ENCODE measurements around the gene SLC6A11. TPM values are rescaled to one million over a fixed set of nuclear protein-coding genes. Genes with fewer than 3 reads are reported as not detected.

The SLC6A11 gene
- total RNA-seq, 1 experiment from 2014 or later: not detected

GRCh38 chr3:10836676-10837075 is 20.6 kb downstream of the SLC6A11 start:
- H3K27me3 Mint-ChIP-seq (ENCODE audit: insufficient read depth, unreplicated experiment): peaks cover 17% of the 10 kb centered on the region
- ChIA-PET CTCF (no interaction called here), POLR2A (no interaction called here)
- no peaks in the 10 kb centered on the region for H3K9me3 Mint-ChIP-seq (ENCODE audit: unreplicated experiment)
- no TSS peak for BruUV-seq (replicated peaks)
- H3K36me3 Mint-ChIP-seq (ENCODE audit: insufficient read depth, unreplicated experiment): no peaks in the 10 kb centered on the region
- no peaks in the 10 kb centered on the region for H3K4me1 ChIP-seq
- H3K4me3 Mint-ChIP-seq (ENCODE audit: unreplicated experiment): no peak overlapping the region
- no peaks in the 10 kb centered on the region for H3K27me3 ChIP-seq (replicated peaks; ENCODE audit: control insufficient read depth, insufficient read depth, low read length)
- no peaks in the 10 kb centered on the region for H3K4me1 Mint-ChIP-seq (ENCODE audit: low read depth, unreplicated experiment)
- intact Hi-C loops (cut with micrococcal nuclease; ENCODE audit: unreplicated experiment): no loop called here
- no peak overlapping the region for H3K27ac Mint-ChIP-seq (ENCODE audit: unreplicated experiment)
- DNase-seq: no peak
- no peak overlapping the region for H3K4me3 ChIP-seq (ENCODE audit: low read depth, low read length)
- TF ChIP-seq CTCF (IDR thresholded peaks at IDR 0.05; ENCODE audit: insufficient read depth in 1 of 2, low read depth in 1 of 2, low read length in 1 of 2, severe bottlenecking in 1 of 2, unreplicated experiment in 1 of 2): no peak
- no peaks in the 10 kb centered on the region for H3K36me3 ChIP-seq (ENCODE audit: control insufficient read depth, insufficient read depth, low read length)
- no peaks in the 10 kb centered on the region for H3K9me3 ChIP-seq

- BruUV-seq (replicated peaks): no TSS peak
- H3K27me3 Mint-ChIP-seq (ENCODE audit: insufficient read depth, unreplicated experiment): peaks cover 16% of the 10 kb centered on the region
- Histone ChIP-seq H3K27me3 (replicated peaks; ENCODE audit: control insufficient read depth, insufficient read depth, low read length) (no peaks in the 10 kb centered on the region), H3K4me3 (ENCODE audit: low read depth, low read length) (no peak overlapping the region), H3K9me3 (no peaks in the 10 kb centered on the region), H3K4me1 (no peaks in the 10 kb centered on the region), H3K36me3 (ENCODE audit: control insufficient read depth, insufficient read depth, low read length) (no peaks in the 10 kb centered on the region)
- no peak overlapping the region for H3K27ac Mint-ChIP-seq (ENCODE audit: unreplicated experiment)
- no peak for TF ChIP-seq CTCF (IDR thresholded peaks at IDR 0.05; ENCODE audit: insufficient read depth in 1 of 2, low read depth in 1 of 2, low read length in 1 of 2, severe bottlenecking in 1 of 2, unreplicated experiment in 1 of 2)
- DNase-seq: no peak
- no peak overlapping the region for H3K4me3 Mint-ChIP-seq (ENCODE audit: unreplicated experiment)
- POLR2A ChIA-PET: no interaction called here
- no peaks in the 10 kb centered on the region for H3K36me3 Mint-ChIP-seq (ENCODE audit: insufficient read depth, unreplicated experiment)
- no peaks in the 10 kb centered on the region for H3K9me3 Mint-ChIP-seq (ENCODE audit: unreplicated experiment)
- intact Hi-C loops (cut with micrococcal nuclease; ENCODE audit: unreplicated experiment): no loop called here
- H3K4me1 Mint-ChIP-seq (ENCODE audit: low read depth, unreplicated experiment): no peaks in the 10 kb centered on the region
- CTCF ChIA-PET: no interaction called here
These were observed 21.8 kb downstream of the SLC6A11 start for GRCh38 chr3:10837849-10838248.

- Mint-ChIP-seq H3K4me3 (ENCODE audit: unreplicated experiment) (no peak overlapping the region), H3K9me3 (ENCODE audit: unreplicated experiment) (no peaks in the 10 kb centered on the region), H3K27me3 (ENCODE audit: insufficient read depth, unreplicated experiment) (peaks cover 20% of the 10 kb centered on the region), H3K4me1 (ENCODE audit: low read depth, unreplicated experiment) (no peaks in the 10 kb centered on the region), H3K27ac (ENCODE audit: unreplicated experiment) (no peak overlapping the region), H3K36me3 (ENCODE audit: insufficient read depth, unreplicated experiment) (no peaks in the 10 kb centered on the region)
- DNase-seq: no peak
- no peak for TF ChIP-seq CTCF (IDR thresholded peaks at IDR 0.05; ENCODE audit: insufficient read depth in 1 of 2, low read depth in 1 of 2, low read length in 1 of 2, severe bottlenecking in 1 of 2, unreplicated experiment in 1 of 2)
- Histone ChIP-seq H3K9me3 (no peaks in the 10 kb centered on the region), H3K27me3 (replicated peaks; ENCODE audit: control insufficient read depth, insufficient read depth, low read length) (no peaks in the 10 kb centered on the region), H3K4me3 (ENCODE audit: low read depth, low read length) (no peak overlapping the region), H3K4me1 (no peaks in the 10 kb centered on the region), H3K36me3 (ENCODE audit: control insufficient read depth, insufficient read depth, low read length) (no peaks in the 10 kb centered on the region)
- intact Hi-C loops (cut with micrococcal nuclease; ENCODE audit: unreplicated experiment): no loop called here
- ChIA-PET POLR2A (no interaction called here), CTCF (no interaction called here)
- BruUV-seq (replicated peaks): no TSS peak
These were observed 23.1 kb downstream of the SLC6A11 start for GRCh38 chr3:10839167-10839566.
